Upper lobe of left lung (tissue), 6 donors: ENCODE data around the gene CCKAR. TPM values are rescaled to one million over a fixed set of nuclear protein-coding genes. Genes with fewer than 3 reads are reported as not detected.
"Not testable (repeated sequence)": the region's sequence is repeated elsewhere in the genome, so short reads cannot be mapped to it uniquely, and the experiment has no call there.

Experiments
- ATAC-seq, 2 donors: fragments of 200-7000 bp; cut with Tn5 transposase; one replicate each; pipeline ENCODE4 v1.9.1; 2022; ENCODE audit warnings: mild to moderate bottlenecking in 2 of 2, moderate library complexity in 2 of 2; ENCODE audit not compliant: low FRiP score in 2 of 2
- DNase-seq, 2 donors: peaks; one replicate each; pipeline ENCODE4 v3.0.0-alpha.2; 2019 to 2020
- H3K27ac ChIP-seq, 4 donors: fragments of 200-600 bp; sonication (generic); one replicate each; pipeline ENCODE4 v1.5.1; 2016 to 2019
- H3K27me3 ChIP-seq, 4 donors: fragments of 200-600 bp; sonication (generic); one replicate each; pipeline ENCODE4 v1.5.1; 2017 to 2019
- H3K36me3 ChIP-seq, 4 donors: fragments of 200-600 bp; sonication (generic); one replicate each; pipeline ENCODE4 v1.5.1; 2016 to 2019
- H3K4me1 ChIP-seq, 4 donors: fragments of 200-600 bp; sonication (generic); one replicate each; pipeline ENCODE4 v1.5.1; 2018 to 2019
- H3K4me3 ChIP-seq, 4 donors: fragments of 200-600 bp; sonication (generic); one replicate each; pipeline ENCODE4 v1.5.1; 2017 to 2019; ENCODE audit warnings: mild to moderate bottlenecking in 2 of 4, moderate library complexity in 1 of 4
- H3K9me3 ChIP-seq, 4 donors: fragments of 200-600 bp; sonication (generic); one replicate each; pipeline ENCODE4 v1.5.1; 2018 to 2019
- CTCF ChIP-seq, 6 experiments: fragments of 450-650 bp in 4 of 6; fragments of 200-600 bp in 2 of 6; sonication (generic) in 2 of 6; IDR thresholded peaks; one replicate each; pipeline ENCODE4 v1.5.1; 2016 to 2019; ENCODE audit warnings: antibody characterized with exemption in 6 of 6
- EP300 ChIP-seq, 4 donors: sonication (generic); formaldehyde crosslinking; IDR thresholded peaks; one replicate each; pipeline ENCODE4 v1.5.1; 2017; ENCODE audit warnings: antibody characterized with exemption in 4 of 4, control low read depth in 2 of 4
- POLR2A ChIP-seq, 4 donors: fragments of 450-650 bp; IDR thresholded peaks; one replicate each; pipeline ENCODE4 v1.5.1; 2016 to 2017; ENCODE audit warnings: antibody characterized with exemption in 4 of 4, mild to moderate bottlenecking in 2 of 4
- POLR2AphosphoS5 ChIP-seq, 2 donors: sonication (generic); formaldehyde crosslinking; IDR thresholded peaks; one replicate each; pipeline ENCODE4 v1.5.1; 2017; ENCODE audit warnings: antibody characterized with exemption in 2 of 2
- WGBS, 2 donors: methylation state at CpG; one replicate each; pipeline ENCODE4 v1.1.5; 2017 to 2018; 5-methylcytosine and 5-hydroxymethylcytosine counted together
- total RNA-seq, 6 donors: library from RNA; depleted of rRNA in 4 of 6; stranded (reverse); fragments of >200 nt in 4 of 6; gene quantifications; one replicate each; pipeline versions ENCODE4 v1.1.0 to v1.2.1, GENCODE V29; 2016 to 2021
- donor health status: DM: no; HTN: no; CAD: no; lungs with moderate emphysema.
- donor health status: DM: no; HTN: yes; CAD: no; lungs with severe emphysema.

CCKAR gene
- total RNA-seq, 6 donors from 2014 or later: not detected

- Histone ChIP-seq H3K4me1 (no peaks in the 10 kb centered on the region), H3K4me3 (no peak overlapping the region), H3K27me3 (no peaks in the 10 kb centered on the region), H3K9me3 (no peaks in the 10 kb centered on the region), H3K36me3 (no peaks in the 10 kb centered on the region), H3K27ac (no peak overlapping the region)
- 87 to 92% methylated on average over 4 of the region's 4 CpGs for WGBS, 2 donors
- TF ChIP-seq POLR2AphosphoS5 (IDR thresholded peaks at IDR 0.05) (no peak), EP300 (IDR thresholded peaks at IDR 0.05) (no peak), POLR2A (IDR thresholded peaks at IDR 0.05) (no peak), CTCF (IDR thresholded peaks at IDR 0.05) (no peak)
- ATAC-seq (no peak), DNase-seq (no peak)
Observed at GRCh38 chr4:26507286-26507685, 17.0 kb upstream of the CCKAR start.

- 80 to 90% methylated on average over 4 of the region's 4 CpGs for whole genome bisulfite sequencing, 2 donors
- no peak overlapping the region for H3K4me3 ChIP-seq
- H3K36me3 ChIP-seq: no peaks in the 10 kb centered on the region
- no peak for DNase-seq
- H3K27ac ChIP-seq: no peak overlapping the region
- H3K9me3 ChIP-seq: no peaks in the 10 kb centered on the region
- H3K4me1 ChIP-seq: no peaks in the 10 kb centered on the region
- TF ChIP-seq POLR2AphosphoS5 (IDR thresholded peaks at IDR 0.05): no peak
- no peak for TF ChIP-seq CTCF (IDR thresholded peaks at IDR 0.05)
- TF ChIP-seq EP300 (IDR thresholded peaks at IDR 0.05): no peak
- TF ChIP-seq POLR2A (IDR thresholded peaks at IDR 0.05): no peak
- no peaks in the 10 kb centered on the region for H3K27me3 ChIP-seq
- no peak for ATAC-seq
Observed at GRCh38 chr4:26503844-26504243, 13.6 kb upstream of the CCKAR start.

- H3K36me3 ChIP-seq: no peaks in the 10 kb centered on the region
- ATAC-seq: no peak
- H3K27me3 ChIP-seq: no peaks in the 10 kb centered on the region
- H3K4me3 ChIP-seq: no peak overlapping the region
- no peak for DNase-seq
- no peaks in the 10 kb centered on the region for H3K4me1 ChIP-seq
- H3K9me3 ChIP-seq: no peaks in the 10 kb centered on the region
- no peak overlapping the region for H3K27ac ChIP-seq
- 50 to 67% methylated on average over 4 to 5 of the region's 5 CpGs for WGBS, 2 donors
- no peak for TF ChIP-seq CTCF (IDR thresholded peaks at IDR 0.05)
- no peak for TF ChIP-seq EP300 (IDR thresholded peaks at IDR 0.05)
- no peak for TF ChIP-seq POLR2A (IDR thresholded peaks at IDR 0.05)
- no peak for TF ChIP-seq POLR2AphosphoS5 (IDR thresholded peaks at IDR 0.05)
Observed at GRCh38 chr4:26503427-26503826, 13.1 kb upstream of the CCKAR start.

- H3K9me3 ChIP-seq, H3K4me3 ChIP-seq, H3K4me1 ChIP-seq, H3K36me3 ChIP-seq, H3K27ac ChIP-seq, H3K27me3 ChIP-seq: not testable (repeated sequence)
- ATAC-seq (peak; percentile 32 to 47), DNase-seq (peak in 1 of 2 donors; percentile 60)
- 86 to 94% methylated on average over 9 of the region's 9 CpGs for WGBS, 2 donors
Observed at GRCh38 chr4:26500565-26500999, 10.3 kb upstream of the CCKAR start.

- no peaks in the 10 kb centered on the region for H3K36me3 ChIP-seq
- H3K27me3 ChIP-seq: no peaks in the 10 kb centered on the region
- no peak for ATAC-seq
- no peaks in the 10 kb centered on the region for H3K9me3 ChIP-seq
- no peaks in the 10 kb centered on the region for H3K4me1 ChIP-seq
- TF ChIP-seq EP300 (IDR thresholded peaks at IDR 0.05) (no peak), POLR2A (IDR thresholded peaks at IDR 0.05) (no peak), POLR2AphosphoS5 (IDR thresholded peaks at IDR 0.05) (no peak), CTCF (IDR thresholded peaks at IDR 0.05) (no peak)
- no peak for DNase-seq
- WGBS, 2 donors: 75 to 76% methylated on average over 8 of the region's 8 CpGs
- H3K4me3 ChIP-seq: no peak overlapping the region
- H3K27ac ChIP-seq: no peak overlapping the region
Observed at GRCh38 chr4:26496207-26496783, 6.0 kb upstream of the CCKAR start.
